ENCODE measurements around the gene ADPRM.

DNA sequence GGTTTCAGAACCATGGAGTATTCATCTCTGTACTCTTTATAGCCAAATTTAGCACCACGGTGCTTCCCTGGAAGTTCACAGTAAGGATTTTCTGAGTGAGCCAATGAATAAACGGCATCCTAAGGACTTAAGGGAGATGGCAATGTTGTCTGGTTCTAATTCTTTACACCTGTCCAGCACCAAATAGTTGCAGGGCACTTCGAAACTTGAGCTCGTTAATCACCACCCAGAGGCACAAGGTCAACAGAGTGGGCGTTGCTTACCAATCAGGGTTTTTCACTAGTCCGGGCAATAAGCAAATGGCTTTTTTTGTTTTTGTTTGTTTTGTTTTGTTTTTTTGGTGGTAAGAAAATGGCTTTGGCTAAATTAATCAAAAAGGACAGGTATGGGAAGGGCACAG lies 60.7 kb downstream of the ADPRM start:
- TF ChIP-seq, protein P1, sequence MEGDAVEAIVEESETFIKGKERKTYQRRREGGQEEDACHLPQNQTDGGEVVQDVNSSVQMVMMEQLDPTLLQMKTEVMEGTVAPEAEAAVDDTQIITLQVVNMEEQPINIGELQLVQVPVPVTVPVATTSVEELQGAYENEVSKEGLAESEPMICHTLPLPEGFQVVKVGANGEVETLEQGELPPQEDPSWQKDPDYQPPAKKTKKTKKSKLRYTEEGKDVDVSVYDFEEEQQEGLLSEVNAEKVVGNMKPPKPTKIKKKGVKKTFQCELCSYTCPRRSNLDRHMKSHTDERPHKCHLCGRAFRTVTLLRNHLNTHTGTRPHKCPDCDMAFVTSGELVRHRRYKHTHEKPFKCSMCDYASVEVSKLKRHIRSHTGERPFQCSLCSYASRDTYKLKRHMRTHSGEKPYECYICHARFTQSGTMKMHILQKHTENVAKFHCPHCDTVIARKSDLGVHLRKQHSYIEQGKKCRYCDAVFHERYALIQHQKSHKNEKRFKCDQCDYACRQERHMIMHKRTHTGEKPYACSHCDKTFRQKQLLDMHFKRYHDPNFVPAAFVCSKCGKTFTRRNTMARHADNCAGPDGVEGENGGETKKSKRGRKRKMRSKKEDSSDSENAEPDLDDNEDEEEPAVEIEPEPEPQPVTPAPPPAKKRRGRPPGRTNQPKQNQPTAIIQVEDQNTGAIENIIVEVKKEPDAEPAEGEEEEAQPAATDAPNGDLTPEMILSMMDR (IDR thresholded peaks at IDR 0.05) = no peak
- TF ChIP-seq EZH2 (IDR thresholded peaks at IDR 0.05) = no peak

Data from neural progenitor cell (in vitro differentiated cells).